Measurements from ENCODE around the gene TBCE. TPM values are rescaled to one million over a fixed set of nuclear protein-coding genes. Genes with fewer than 3 reads are reported as not detected.

The TBCE gene
- total and polyA plus RNA-seq, 2 donors (not counting 1 experiment from before 2014, with no cell fraction given), result 31.4 to 46.9 TPM

DNA sequence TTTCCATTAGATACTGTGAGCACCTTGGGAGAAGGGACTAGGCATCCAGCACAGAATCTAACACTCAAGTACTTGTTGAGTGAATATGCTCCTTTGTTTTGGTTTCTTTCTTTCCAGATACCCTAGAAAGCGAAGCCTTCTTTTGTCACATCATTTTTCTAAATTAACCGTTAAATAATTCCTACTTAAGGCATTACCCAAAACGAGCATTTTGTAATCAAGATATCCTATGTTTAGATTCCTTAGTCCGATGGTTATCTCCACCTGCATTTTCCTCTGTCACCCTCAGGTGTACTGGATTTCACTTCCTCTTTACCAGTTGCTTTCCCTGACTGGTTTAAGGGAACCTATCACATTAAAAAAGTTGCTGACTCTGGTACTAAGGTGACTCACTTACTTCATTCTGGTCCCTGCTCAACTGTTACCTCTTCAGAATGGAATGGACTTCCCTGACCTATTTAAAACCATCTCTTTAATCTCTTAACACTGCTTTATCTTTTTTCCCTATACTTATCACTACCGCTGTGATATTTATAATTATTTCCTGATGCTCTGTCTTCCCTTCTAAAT is 133.8 kb downstream of the TBCE start:
- no peaks in the 10 kb centered on the region for H3K9me3 ChIP-seq (ENCODE audit: control insufficient read depth, insufficient read depth, low read depth, low read length)
- H3K9ac ChIP-seq (ENCODE audit: insufficient read depth, low read length), result no peak overlapping the region
- no peak for TF ChIP-seq EZH2 (IDR thresholded peaks at IDR 0.05; ENCODE audit: low read length, missing control alignments)
- TF ChIP-seq CTCF (conservative IDR thresholded peaks at IDR 0.05 in 1 of 2, IDR thresholded peaks at IDR 0.05 in 1 of 2; ENCODE audit: low read depth in 1 of 2, low read length in 2 of 2), result no peak
- H3K27ac ChIP-seq (ENCODE audit: insufficient read depth, low read length), result no peak overlapping the region
- H3K4me3 ChIP-seq (replicated peaks in 1 of 4; ENCODE audit: control extremely low read depth in 1 of 4, insufficient read depth in 1 of 4, low read depth in 3 of 4, low read length in 4 of 4), result no peak overlapping the region
- no peaks in the 10 kb centered on the region for H4K20me1 ChIP-seq (ENCODE audit: control insufficient read depth, extremely low read depth, insufficient read depth, low read length)
- no peaks in the 10 kb centered on the region for H3K27me3 ChIP-seq (ENCODE audit: control insufficient read depth, insufficient read depth, low read length)
- H2AFZ ChIP-seq (ENCODE audit: low read length), result no peak overlapping the region
- H3K4me2 ChIP-seq (ENCODE audit: extremely low read depth, insufficient read depth, low read length), result no peak overlapping the region
- peaks cover 35% of the 10 kb centered on the region for H3K79me2 ChIP-seq (ENCODE audit: control insufficient read depth, insufficient read depth, low read length)
- H3K36me3 ChIP-seq (ENCODE audit: control insufficient read depth, insufficient read depth, low read length), result no peaks in the 10 kb centered on the region
- H3K4me1 ChIP-seq (ENCODE audit: control insufficient read depth, extremely low read depth, insufficient read depth, low read length), result peaks cover 2% of the 10 kb centered on the region
- DNase-seq (ENCODE audit: low read depth in 2 of 2), result peak in 1 of 2 donors; percentile 78

Other genes with a start within 250 kb of the TBCE start
- 85.5 and 92.7 TPM in 2 replicates for gene TOMM20, start 238.6 kb upstream of the TBCE start, total RNA-seq
- 95.1 and 111 TPM in 2 replicates for gene TOMM20, start 238.6 kb upstream of the TBCE start, polyA plus RNA-seq
- gene RBM34, start 206.2 kb upstream of the TBCE start, total RNA-seq, result 64.1 and 66.3 TPM in 2 replicates
- gene RBM34, start 206.2 kb upstream of the TBCE start, polyA plus RNA-seq, result 30.3 and 30.6 TPM in 2 replicates
- 40.6 and 42.4 TPM in 2 replicates for gene ARID4B, start 39.2 kb upstream of the TBCE start, total RNA-seq
- 10.7 and 15.3 TPM in 2 replicates for gene ARID4B, start 39.2 kb upstream of the TBCE start, polyA plus RNA-seq
- 18.2 and 24.3 TPM in 2 replicates for gene GGPS1, start 38.9 kb upstream of the TBCE start, total RNA-seq
- 28.1 and 37.5 TPM in 2 replicates for gene GGPS1, start 38.9 kb upstream of the TBCE start, polyA plus RNA-seq
- 47.0 and 51.4 TPM in 2 replicates for gene B3GALNT2, start 137.0 kb downstream of the TBCE start, total RNA-seq
- 16.3 and 23.1 TPM in 2 replicates for gene B3GALNT2, start 137.0 kb downstream of the TBCE start, polyA plus RNA-seq